GM18873 (cell line): ENCODE measurements around the gene MCUR1.
"Not testable (repeated sequence)": the region's sequence is repeated elsewhere in the genome, so short reads cannot be mapped to it uniquely, and the experiment has no call there.

ENCODE experiments used
- ATAC-seq: cut with Tn5 transposase; IDR thresholded peaks from one replicate; pipeline ENCODE4 v1.9.1; 2021; ENCODE audit warnings: mild to moderate bottlenecking, moderate library complexity, moderate number of reproducible peaks; ENCODE audit not compliant: unreplicated experiment, low FRiP score

Gene MCUR1, protein sequence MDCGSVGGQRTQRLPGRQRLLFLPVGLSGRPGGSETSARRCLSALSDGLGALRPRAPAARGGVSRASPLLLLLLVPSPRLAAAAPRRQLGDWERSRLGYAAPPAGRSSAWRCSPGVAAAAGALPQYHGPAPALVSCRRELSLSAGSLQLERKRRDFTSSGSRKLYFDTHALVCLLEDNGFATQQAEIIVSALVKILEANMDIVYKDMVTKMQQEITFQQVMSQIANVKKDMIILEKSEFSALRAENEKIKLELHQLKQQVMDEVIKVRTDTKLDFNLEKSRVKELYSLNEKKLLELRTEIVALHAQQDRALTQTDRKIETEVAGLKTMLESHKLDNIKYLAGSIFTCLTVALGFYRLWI

DNA sequence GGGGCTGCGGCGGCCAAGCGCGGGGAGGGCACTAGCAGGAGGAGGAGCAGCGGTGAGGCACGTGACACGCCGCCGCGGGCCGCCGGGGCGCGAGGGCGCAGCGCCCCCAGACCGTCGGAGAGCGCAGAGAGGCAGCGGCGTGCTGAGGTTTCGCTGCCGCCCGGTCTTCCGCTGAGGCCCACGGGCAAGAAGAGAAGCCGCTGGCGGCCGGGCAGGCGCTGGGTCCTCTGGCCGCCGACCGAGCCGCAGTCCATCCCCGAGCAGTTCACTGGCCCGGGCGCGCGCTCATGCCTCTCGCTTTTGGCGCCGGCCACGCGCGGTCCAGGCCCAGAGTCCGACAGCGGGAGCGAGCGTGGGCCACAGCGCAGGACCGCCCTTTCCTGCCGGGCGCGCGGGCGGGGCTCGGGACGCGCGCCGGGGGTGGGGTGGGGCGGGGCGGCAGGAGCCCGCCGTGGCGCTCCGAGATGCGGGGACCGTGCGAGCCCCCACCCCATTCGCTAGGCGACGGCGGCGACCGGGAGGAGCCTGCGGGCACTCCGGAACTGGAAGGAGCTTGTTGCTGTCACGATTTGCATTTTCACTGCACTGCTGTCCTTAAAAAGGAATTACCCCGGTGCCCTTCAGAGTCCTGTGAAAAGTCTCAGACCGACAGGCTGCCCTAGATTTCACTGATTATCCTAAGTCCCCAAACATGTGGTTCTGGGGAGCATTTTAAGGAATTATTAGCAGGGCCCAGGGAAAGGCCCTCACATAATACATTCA is at the start of gene MCUR1:
Gene MCUR1 (minus strand): TSS at position 382 of the 762 bp plus-strand sequence. CDS start 128 bp downstream, at position 254.
- peak; percentile 79 for ATAC-seq

- no peak for ATAC-seq
Observed at GRCh38 chr6:13863699-13864155, 49.4 kb upstream of the MCUR1 start.

- not testable (repeated sequence) for ATAC-seq
Observed at GRCh38 chr6:13860556-13861185, 46.3 kb upstream of the MCUR1 start.

- no peak for ATAC-seq
Observed at GRCh38 chr6:13859871-13860555, 45.7 kb upstream of the MCUR1 start.

DNA sequence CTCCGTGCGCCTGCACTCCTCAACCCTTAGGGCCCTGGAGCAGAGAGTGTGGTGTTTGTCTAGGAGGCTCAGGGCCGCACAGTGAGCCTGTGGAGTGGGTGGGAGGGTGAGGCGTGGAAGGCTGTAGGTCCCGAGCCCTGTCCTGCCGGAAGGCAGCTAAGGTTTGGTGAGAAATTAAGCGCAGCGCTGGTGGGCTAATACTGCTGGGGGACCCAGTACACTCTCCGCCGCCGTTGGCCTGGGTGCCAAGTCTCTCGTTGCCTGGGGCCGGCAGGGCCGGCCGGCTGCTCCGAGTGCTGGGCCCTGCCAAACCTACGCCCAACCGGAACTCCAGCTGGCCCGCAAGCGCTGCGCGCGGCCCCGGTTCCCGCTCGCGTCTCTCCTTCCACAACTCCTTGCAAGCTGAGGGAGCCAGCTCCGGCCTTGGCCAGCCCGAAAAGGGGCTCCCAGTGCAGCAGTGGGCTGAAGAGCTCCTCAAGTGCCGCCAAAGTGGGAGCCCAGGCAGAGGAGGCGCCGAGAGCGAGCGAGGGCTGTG is 40.4 kb upstream of the MCUR1 start:
- ATAC-seq, result no peak

DNA sequence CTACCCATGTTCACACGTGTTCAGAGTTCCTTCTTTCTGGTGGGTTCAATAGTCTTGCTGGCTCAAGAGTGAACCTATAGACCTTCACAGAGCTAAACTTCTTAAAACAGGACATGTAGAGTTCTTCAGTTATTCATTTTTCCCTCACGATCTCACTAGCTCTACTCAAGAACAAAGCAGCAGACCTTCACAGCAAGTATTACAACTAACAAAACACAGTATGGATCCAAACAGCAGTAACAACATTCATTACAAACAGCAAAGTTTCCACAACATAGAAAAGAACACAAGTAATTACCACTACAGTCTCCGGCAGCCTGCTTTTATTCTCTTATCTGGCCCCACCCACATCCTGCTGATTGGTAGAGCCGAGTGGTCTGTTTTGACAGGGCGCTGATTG is 39.5 kb upstream of the MCUR1 start:
- no peak for ATAC-seq

GRCh38 chr6:13851803-13852202 is 37.4 kb upstream of the MCUR1 start:
- ATAC-seq, result no peak

- no peak for ATAC-seq
Observed at GRCh38 chr6:13851330-13851729, 37.0 kb upstream of the MCUR1 start.

DNA sequence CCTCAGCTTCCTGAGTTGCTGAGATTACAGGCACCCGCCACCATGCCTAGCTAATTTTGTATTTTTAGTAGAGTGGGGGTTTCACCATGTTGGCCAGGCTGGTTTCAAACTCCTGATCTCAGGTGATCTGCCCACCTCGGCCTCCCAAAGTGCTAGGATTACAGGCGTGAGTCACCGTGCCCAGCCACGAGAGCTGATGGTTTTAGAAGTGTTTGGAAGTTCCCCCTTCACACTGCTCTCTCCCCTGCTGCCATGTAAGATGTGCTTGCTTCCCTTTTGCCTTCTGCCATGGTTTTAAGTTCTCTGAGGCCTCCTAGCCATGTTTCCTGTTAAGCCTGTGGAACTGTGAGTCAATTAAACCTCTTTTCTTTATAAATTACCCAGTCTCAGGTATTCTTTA is 36.3 kb upstream of the MCUR1 start:
- ATAC-seq, result not testable (repeated sequence)

DNA sequence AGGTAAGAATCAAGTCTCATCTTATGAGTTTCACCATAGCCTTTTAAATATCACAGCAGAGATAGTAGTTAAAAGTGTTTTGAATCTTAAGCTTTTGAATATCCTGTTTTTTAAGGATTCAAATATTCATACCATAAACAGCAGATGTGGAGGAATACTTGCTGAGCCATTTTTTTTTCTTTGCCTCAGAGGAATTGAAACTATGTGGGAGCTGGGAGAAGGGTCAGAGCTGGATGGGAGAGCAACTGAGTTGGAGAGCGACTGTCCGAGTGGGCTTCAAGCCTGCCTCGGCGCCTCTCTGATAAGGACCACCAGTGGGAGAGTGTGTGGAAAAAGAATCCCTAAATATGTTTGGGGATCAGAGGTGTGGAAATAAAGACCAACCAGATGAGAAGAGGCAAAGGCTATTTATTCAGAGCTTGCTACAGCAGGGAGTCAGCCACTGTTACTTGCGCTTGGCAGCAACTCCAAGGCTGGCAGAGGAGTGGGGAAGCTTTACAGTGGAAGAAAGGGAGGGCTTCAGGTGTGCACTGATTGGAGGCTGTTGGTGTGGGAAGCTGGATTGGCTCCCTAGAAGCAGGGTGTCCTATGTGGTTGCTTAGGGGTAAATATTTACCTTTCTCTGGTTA is 34.3 kb upstream of the MCUR1 start:
- no peak for ATAC-seq

GRCh38 chr6:13847326-13848050 is 33.1 kb upstream of the MCUR1 start:
- ATAC-seq, result no peak

DNA sequence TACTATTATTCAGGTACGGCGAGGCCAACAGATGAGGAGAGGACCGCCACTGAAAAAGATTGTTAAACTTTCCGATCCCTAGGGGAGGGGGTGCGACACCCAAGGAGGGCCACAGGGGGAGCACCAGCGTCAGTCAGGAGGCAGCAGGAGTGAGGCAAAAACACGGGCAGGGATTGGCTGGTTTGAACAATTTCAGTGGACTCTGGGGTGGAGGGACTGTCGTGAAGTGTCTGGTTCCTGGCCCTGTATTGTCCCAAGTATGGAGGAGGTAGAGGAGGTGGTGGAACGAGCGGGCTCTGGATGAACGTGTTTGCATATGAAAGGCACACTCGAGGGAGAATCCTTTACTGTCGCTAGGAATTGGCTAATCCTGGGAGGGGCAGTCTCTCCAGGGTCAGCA is 32.5 kb upstream of the MCUR1 start:
- ATAC-seq, result no peak

DNA sequence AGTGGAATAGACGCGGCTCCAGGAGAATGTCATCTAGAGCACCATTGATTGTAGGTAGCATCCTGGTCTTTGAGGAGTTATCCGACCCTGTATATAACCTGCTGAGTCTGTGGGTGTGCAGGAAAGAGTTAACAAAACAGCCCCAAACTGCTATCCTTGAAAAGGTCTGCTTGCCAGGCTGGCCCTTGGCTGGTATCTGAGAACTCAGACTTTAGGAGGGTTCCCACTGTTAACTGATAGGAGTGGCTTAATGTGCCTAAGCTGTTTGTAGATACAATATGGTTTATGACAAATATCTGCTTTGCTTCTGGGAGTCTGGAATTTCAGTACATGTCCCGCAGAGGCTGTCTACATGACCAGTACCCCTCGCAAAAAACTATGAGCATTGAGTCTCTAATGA is 27.6 kb upstream of the MCUR1 start:
- ATAC-seq, result no peak

DNA sequence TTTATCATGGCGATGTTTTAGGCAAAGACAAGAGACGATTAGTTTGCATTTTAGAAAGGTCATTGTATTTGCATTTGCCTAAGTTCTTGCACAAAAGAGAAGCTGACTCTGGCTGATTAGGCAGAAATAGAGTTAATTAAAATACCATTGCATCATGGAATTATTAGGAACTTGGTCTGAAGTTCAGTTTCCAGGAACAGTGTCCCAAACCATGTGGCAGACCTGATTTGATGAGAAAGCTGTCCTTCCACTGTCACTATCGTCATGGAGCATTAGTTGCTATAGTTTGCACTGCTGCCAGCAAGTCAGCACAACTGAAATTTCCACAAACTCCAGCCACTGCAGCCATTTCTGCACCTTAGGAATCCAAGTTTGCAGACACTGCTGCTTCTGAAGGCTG is 24.3 kb upstream of the MCUR1 start:
- ATAC-seq, result no peak

DNA sequence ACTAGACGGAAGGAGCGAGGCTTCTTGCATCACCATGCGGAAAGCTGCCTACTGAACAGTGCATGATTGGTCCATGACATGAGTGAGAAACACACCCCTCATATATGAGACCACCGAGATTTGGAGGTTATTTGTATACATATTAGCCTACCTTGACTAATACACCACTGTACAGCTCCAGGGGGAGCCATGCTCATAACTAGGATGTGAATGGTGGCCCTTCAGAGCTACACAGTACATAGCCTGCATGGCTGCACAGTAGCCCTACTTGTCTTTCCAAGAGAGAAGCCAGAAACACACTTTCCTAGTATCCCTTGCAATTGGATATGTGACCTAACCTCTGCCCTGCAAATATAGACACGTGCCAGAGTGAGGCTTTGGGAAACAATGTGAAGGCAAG is 21.8 kb upstream of the MCUR1 start:
- no peak for ATAC-seq

DNA sequence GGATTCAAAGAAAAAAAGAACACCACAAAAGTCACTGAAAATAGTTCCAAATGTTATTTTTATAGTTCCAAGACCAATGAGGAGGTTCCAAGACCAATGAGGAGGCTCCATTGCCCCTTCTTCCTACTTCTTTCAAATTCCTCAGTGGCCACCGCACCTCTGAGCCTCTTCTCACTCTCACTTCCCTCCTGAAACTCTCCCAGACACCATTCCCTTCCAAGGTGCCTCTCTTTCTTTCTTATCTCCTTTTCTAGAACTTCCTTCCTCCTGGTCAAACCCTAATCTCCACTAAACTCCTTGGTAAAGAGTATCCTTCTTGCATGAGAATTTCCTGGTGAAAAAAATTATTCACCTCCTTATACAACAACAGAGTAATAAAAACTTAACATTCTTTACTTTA is 20.4 kb upstream of the MCUR1 start:
- no peak for ATAC-seq

DNA sequence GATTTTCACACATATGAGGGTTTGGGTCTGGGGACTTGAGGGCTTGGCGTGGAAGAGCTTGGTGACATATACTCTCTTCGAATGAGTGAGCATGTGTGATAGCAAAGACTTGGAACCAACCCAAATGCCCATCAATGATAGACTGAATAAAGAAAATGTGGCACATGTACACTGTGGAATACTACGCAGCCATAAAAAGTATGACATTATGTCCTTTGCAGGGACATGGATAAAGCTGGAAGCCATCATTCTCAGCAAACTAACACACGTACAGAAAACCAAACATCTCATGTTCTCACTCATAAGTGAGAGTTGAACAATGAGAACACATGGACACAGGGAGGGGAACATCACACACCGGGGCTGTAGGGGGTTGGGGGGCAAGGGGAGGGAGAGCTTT is 19.7 kb upstream of the MCUR1 start:
- ATAC-seq, result not testable (repeated sequence)

DNA sequence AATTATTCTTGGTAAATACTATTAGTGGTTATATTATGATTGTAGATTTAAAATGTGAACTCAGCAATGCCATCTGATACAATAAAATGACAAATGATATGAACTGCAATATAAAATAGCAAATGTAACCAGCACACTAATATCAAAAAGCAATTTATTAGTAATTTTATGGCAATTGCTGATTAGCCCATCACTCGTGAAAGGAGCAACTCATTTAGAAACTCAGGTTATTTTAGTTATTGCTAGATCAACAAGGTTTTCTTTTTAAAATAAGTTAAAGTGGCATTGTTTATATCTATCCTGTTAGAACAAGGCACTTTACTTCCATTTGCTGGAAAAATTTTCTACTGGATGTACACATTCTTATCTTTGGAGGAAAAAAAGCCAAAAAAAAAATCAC is 18.4 kb upstream of the MCUR1 start:
- no peak for ATAC-seq

DNA sequence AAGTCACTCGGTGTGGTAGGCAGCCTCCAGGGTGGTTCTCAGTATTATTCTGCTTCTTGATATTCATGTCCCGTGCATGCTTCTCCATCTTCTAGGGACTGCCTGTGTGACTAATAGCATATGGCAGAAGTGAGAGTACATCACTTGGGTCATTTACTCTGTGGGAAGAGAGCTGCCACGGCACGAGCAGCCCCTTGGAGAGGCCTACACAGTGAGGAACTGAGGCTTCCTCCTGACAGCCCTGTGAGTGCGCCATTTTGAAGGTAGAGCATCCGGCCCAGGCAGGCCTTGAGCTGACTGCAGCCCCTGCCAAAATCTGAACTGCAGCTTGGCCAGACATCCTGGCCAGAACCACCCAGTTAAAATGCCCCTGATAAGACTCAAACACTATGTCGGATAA is 17.3 kb upstream of the MCUR1 start:
- ATAC-seq, result no peak
